Pancreas (tissue), 10 donors: ENCODE measurements around the gene GLYATL1. TPM values are rescaled to one million over a fixed set of nuclear protein-coding genes. Genes with fewer than 3 reads are reported as not detected.
A peak's percentile ranks its signal among the peaks of the same experiment; 100 is the strongest.

Experiments
- ATAC-seq, 4 donors: fragments of 200-7000 bp; cut with Tn5 transposase; one replicate each; pipeline versions ENCODE4 v1.8.0 to v1.9.1; 2020; ENCODE audit warnings: mild to moderate bottlenecking in 4 of 4, moderate library complexity in 4 of 4
- DNase-seq, 6 donors: peaks; one replicate each; pipeline ENCODE4 v3.0.0-alpha.2; 2020
- FAIRE-seq: peaks from 2 replicates; lab custom pipeline; 2012; peaks lifted over from hg19 to GRCh38; lab: Jason Lieb, UNC
- H3K27ac ChIP-seq, 4 donors: fragments of 200-600 bp; sonication (generic); 1 replicate in 3 of 4; 2 replicates in 1 of 4; pipeline versions ENCODE4 v1.5.0 to v1.8.0; 2020
- H3K27me3 ChIP-seq, 4 donors: fragments of 200-600 bp; one replicate each; pipeline ENCODE4 v1.8.0; 2021
- H3K36me3 ChIP-seq, 3 donors: fragments of 200-600 bp; sonication (generic) in 1 of 3; one replicate each; pipeline versions ENCODE4 v1.5.0 to v1.8.0; 2020 to 2021
- H3K4me1 ChIP-seq, 3 donors: fragments of 200-600 bp; one replicate each; pipeline ENCODE4 v1.8.0; 2021
- H3K4me3 ChIP-seq, 4 donors: fragments of 200-600 bp; sonication (generic) in 2 of 4; one replicate each; pipeline versions ENCODE4 v1.5.0 to v1.8.0; 2020 to 2021
- H3K9me3 ChIP-seq, 4 donors: fragments of 200-600 bp; one replicate each; pipeline ENCODE4 v1.8.0; 2021
- WGBS, 2 donors: extraction: QIAGEN DNeasy Blood & Tissue Kit; methylation state at CpG; one replicate each; pipeline ENCODE4 v1.1.7; 2013; 5-methylcytosine and 5-hydroxymethylcytosine counted together
- intact Hi-C, 3 donors: fragments of 100-400 bp; cut with DNase I; formaldehyde crosslinking; loops; one replicate each; pipeline versions ENCODE4 v1.11.1 to v1.14.2; 2022
- polyA plus RNA-seq, 2 donors: library from polyadenylated mRNA; stranded (reverse); fragments of 200-250 nt; gene quantifications; one replicate each; pipeline ENCODE4 v1.2.3, GENCODE V29; 2013
- total RNA-seq, 6 donors: library from RNA; stranded (reverse); fragmentation: NEBNext Ultra II Directional in 4 of 6; extraction: Animal tissue kit (Norgen Biotek cat#: 25700) in 4 of 6; gene quantifications; one replicate each; pipeline versions ENCODE4 v1.2.1 to v1.2.4, GENCODE V29; 2021 to 2023
- TF ChIP-seq, protein P1 (sequence below), 4 donors: fragments of 200-600 bp; sonication (generic) in 3 of 4; IDR thresholded peaks; one replicate each; pipeline versions ENCODE4 v1.5.0 to v1.8.0; 2021; ENCODE audit warnings: antibody characterized with exemption in 4 of 4
- donor health status: healthy with polysubstance abuse.
- donor health status: DM: no; HTN: no; CAD: no; lungs with moderate emphysema.
- donor health status: DM: no; HTN: no; CAD: no.
- donor health status: control.
- donor health status: control.
- donor health status: Bipolar disorder and iron deficiency.
- donor health status: DM: yes; HTN: yes; CAD: no.
- donor health status: DM: no; HTN: no; CAD: no.
- donor health status: DM: no; HTN: no; CAD: no.
- donor health status: DM: yes; HTN: yes; CAD: no.

Gene GLYATL1
- total and polyA plus RNA-seq, 8 donors, result 0.19 to 2.7 (median 0.47) TPM

DNA sequence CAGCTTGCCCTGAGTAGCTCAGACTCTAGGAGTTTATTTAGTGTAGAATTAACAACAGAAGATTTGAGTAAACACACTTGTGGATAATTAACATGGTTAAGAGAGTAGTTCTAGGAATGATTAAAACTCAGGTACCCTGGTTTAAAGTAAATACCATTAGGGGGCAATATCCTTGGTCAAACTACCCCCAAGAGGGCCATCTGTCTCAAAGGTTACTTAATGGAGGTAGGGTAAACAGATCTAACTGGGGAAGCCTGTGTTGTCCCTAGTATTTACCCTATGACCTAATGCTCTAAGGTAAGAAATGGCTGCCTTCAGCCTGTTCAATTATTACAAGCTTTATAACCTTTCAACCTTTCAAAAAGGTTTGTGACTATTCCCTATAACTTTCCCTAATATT, 10.6 kb upstream of the GLYATL1 start:
- Histone ChIP-seq H3K27ac (no peak overlapping the region), H3K4me1 (peaks cover 0 to 14% (median 0%) of the 10 kb centered on the region in 3 donors), H3K4me3 (peak overlapping the region in 1 of 4 donors; percentile 32), H3K9me3 (no peaks in the 10 kb centered on the region), H3K27me3 (no peaks in the 10 kb centered on the region), H3K36me3 (no peaks in the 10 kb centered on the region)
- no peak for FAIRE-seq
- TF ChIP-seq, protein P1, sequence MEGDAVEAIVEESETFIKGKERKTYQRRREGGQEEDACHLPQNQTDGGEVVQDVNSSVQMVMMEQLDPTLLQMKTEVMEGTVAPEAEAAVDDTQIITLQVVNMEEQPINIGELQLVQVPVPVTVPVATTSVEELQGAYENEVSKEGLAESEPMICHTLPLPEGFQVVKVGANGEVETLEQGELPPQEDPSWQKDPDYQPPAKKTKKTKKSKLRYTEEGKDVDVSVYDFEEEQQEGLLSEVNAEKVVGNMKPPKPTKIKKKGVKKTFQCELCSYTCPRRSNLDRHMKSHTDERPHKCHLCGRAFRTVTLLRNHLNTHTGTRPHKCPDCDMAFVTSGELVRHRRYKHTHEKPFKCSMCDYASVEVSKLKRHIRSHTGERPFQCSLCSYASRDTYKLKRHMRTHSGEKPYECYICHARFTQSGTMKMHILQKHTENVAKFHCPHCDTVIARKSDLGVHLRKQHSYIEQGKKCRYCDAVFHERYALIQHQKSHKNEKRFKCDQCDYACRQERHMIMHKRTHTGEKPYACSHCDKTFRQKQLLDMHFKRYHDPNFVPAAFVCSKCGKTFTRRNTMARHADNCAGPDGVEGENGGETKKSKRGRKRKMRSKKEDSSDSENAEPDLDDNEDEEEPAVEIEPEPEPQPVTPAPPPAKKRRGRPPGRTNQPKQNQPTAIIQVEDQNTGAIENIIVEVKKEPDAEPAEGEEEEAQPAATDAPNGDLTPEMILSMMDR (IDR thresholded peaks at IDR 0.05), result no peak
- intact Hi-C loops, result no loop called here
- DNase-seq, result no peak
- ATAC-seq, result peak in 2 of 4 donors; percentile 30 to 32

DNA sequence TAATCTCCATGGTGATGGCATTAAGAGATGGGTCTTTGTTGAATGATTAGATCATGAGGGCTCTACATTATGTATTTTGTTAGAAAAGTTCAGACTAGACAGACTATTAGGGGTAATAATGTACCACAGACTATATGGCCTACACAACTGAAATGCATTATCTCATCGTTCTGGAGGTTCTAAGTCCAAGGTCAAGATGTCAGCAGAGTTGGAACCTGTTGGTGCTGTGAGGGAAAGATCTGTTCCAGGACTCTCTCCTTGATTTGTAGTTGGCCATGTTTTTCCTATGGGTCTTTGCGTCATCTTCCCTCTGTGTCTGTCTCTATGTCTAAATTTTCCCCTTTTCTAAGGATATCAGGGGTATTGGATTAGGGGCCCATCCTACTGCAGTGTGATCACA, 8.4 kb upstream of the GLYATL1 start:
- Histone ChIP-seq H3K27ac (no peak overlapping the region), H3K9me3 (no peaks in the 10 kb centered on the region), H3K27me3 (no peaks in the 10 kb centered on the region), H3K36me3 (no peaks in the 10 kb centered on the region), H3K4me3 (no peak overlapping the region), H3K4me1 (peaks cover 0 to 14% (median 0%) of the 10 kb centered on the region in 3 donors)
- ATAC-seq, result no peak
- DNase-seq, result no peak
- TF ChIP-seq, protein P1 (IDR thresholded peaks at IDR 0.05), result no peak
- WGBS, 2 donors, result 59 to 60% methylated on average over 2 of the region's 2 CpGs
- FAIRE-seq, result no peak
- intact Hi-C loops, result no loop called here

DNA sequence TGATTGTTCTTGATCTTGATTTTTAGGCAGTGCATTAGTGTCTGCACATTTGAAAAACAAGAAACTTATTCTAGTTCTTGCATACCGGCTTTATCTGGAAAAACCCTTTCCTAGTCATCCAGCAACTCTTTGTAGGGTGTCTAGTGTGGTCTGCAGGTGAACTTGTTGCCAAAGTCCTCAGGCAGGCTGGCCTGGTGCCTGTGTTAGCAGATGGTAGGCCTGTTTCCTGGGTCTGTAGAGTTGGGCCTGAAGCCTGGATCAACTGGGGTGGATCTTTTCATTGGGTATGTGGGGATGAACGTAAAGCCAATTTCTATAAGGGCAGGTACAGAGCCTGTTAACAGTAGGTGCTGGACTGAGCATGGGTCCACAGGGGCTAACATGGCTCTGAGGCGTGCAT, 5.6 kb upstream of the GLYATL1 start:
- DNase-seq (no peak), ATAC-seq (no peak), FAIRE-seq (no peak)
- TF ChIP-seq, protein P1 (IDR thresholded peaks at IDR 0.05), result no peak
- Histone ChIP-seq H3K36me3 (no peaks in the 10 kb centered on the region), H3K27ac (no peak overlapping the region), H3K27me3 (no peaks in the 10 kb centered on the region), H3K4me1 (peaks cover 0 to under 1% (median 0%) of the 10 kb centered on the region in 3 donors), H3K4me3 (no peak overlapping the region), H3K9me3 (no peaks in the 10 kb centered on the region)
- intact Hi-C loops, result no loop called here
- 85 to 92% methylated on average over 3 of the region's 3 CpGs for whole genome bisulfite sequencing, 2 donors

DNA sequence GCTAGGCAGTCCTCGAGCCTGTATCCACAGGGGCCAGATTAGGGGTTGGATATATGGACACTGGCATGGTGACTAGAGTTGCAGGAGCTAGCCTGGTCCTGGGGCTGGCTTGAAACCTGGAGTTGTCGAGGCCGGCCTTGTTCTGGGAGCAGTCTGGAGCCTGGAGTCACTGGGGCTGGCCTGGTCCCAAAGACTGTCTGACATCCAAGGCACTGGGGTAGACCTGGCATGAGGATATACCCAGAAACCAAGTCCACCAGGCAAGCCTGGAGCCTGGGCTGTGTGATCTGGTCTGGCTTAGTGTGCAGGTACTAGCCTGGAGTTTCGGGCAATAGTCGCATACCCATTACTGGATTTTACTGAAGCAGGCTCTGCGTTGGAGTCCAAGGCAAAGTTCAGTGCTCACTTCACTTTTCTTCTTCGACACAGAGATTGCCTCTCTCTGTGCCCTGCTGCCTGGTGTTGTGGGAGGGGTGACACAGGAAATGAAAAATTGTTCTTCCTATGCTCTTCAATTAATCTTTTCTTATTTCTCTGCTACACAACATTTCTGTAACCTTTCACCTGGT, 4.3 kb upstream of the GLYATL1 start:
- Histone ChIP-seq H3K36me3 (no peaks in the 10 kb centered on the region), H3K27ac (no peak overlapping the region), H3K4me3 (no peak overlapping the region), H3K9me3 (no peaks in the 10 kb centered on the region), H3K27me3 (no peaks in the 10 kb centered on the region), H3K4me1 (no peaks in the 10 kb centered on the region)
- intact Hi-C loops, result no loop called here
- DNase-seq, result peak in 1 of 6 donors; percentile 34
- no peak for FAIRE-seq
- no peak for ATAC-seq
- TF ChIP-seq, protein P1 (IDR thresholded peaks at IDR 0.05), result no peak
- 91% methylated on average over 7 of the region's 7 CpGs for WGBS, 2 donors

DNA sequence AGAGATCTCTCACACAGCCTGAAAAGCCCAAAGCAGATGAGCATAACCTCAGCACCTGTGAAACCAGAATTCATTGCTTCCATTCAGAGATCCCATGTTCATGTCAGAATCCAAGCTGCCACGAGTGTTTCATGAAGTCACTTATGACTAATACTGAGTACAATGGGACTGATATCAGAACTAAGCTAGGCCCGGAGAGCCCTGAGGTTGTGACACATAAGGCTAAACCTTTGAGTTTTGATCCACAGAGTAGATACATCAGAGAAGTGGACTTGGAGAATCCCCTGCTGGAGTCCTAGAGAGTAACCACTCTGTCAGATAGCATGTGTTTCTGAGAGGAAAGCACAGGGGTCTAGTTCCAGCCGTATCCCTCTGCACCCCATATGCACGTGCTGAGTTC, 890 bp upstream of the GLYATL1 start:
- H3K9me3 ChIP-seq, result no peaks in the 10 kb centered on the region
- WGBS, 2 donors, result 55 to 66% methylated on average over 4 of the region's 4 CpGs
- no peak overlapping the region for H3K27ac ChIP-seq
- H3K36me3 ChIP-seq, result no peaks in the 10 kb centered on the region
- DNase-seq (no peak), ATAC-seq (no peak), FAIRE-seq (no peak)
- TF ChIP-seq, protein P1 (IDR thresholded peaks at IDR 0.05), result no peak
- no peaks in the 10 kb centered on the region for H3K27me3 ChIP-seq
- H3K4me3 ChIP-seq, result no peak overlapping the region
- no peaks in the 10 kb centered on the region for H3K4me1 ChIP-seq
- intact Hi-C loops, result no loop called here
